Naive B cell (primary cell): ENCODE measurements around the gene MAGEA1. TPM values are rescaled to one million over a fixed set of nuclear protein-coding genes. Genes with fewer than 3 reads are reported as not detected.
A peak's percentile ranks its signal among the peaks of the same experiment; 100 is the strongest.
"Not testable (repeated sequence)": the region's sequence is repeated elsewhere in the genome, so short reads cannot be mapped to it uniquely, and the experiment has no call there.

Experiments
- ATAC-seq, 2 donors: fragments of 150-1000 bp; cut with Tn5 transposase; 2 replicates each; pipeline ENCODE4 v1.10.0; 2021; ENCODE audit warnings: low read depth in 2 of 2, mild to moderate bottlenecking in 2 of 2, moderate library complexity in 2 of 2
- DNase-seq: peaks from one replicate; pipeline ENCODE4 v3.0.0; 2022
- H3K27ac Mint-ChIP-seq, 6 donors: one replicate each; pipeline ENCODE4 v1.8.0; 2020 to 2022; ENCODE audit warnings: mild to moderate bottlenecking in 6 of 6, mixed read lengths in 6 of 6, moderate library complexity in 5 of 6, inconsistent platforms in 2 of 6
- H3K27me3 Mint-ChIP-seq, 3 donors: one replicate each; pipeline ENCODE4 v1.8.0; 2021 to 2022; ENCODE audit warnings: mixed read lengths in 3 of 3, mild to moderate bottlenecking in 1 of 3
- H3K36me3 Mint-ChIP-seq, 2 donors: one replicate each; pipeline ENCODE4 v1.8.0; 2020 to 2022; ENCODE audit warnings: mixed read lengths in 2 of 2, inconsistent platforms in 1 of 2, mild to moderate bottlenecking in 1 of 2
- H3K4me1 Mint-ChIP-seq, 3 donors: one replicate each; pipeline ENCODE4 v1.8.0; 2020 to 2022; ENCODE audit warnings: mixed read lengths in 3 of 3, inconsistent platforms in 1 of 3, mild to moderate bottlenecking in 1 of 3, moderate library complexity in 1 of 3
- H3K4me3 Mint-ChIP-seq, 8 donors: one replicate each; pipeline ENCODE4 v1.8.0; 2020 to 2022; ENCODE audit warnings: mild to moderate bottlenecking in 8 of 8, mixed read lengths in 8 of 8, moderate library complexity in 8 of 8, inconsistent platforms in 2 of 8
- H3K9me3 Mint-ChIP-seq, 7 donors: one replicate each; pipeline ENCODE4 v1.8.0; 2020 to 2022; ENCODE audit warnings: mixed read lengths in 7 of 7, mild to moderate bottlenecking in 5 of 7, inconsistent platforms in 2 of 7, moderate library complexity in 1 of 7
- polyA plus RNA-seq, 6 donors: library from polyadenylated mRNA; unstranded; fragments of 300-500 nt; fragmentation: Illumina TruSeq; gene quantifications; one replicate each; pipeline ENCODE4 v1.2.3, GENCODE V29; 2021; ENCODE audit warnings: low read depth in 6 of 6

Gene MAGEA1
- polyA plus RNA-seq = not detected

- H3K4me3 Mint-ChIP-seq = no peak within 1 kb of the TSS
- ATAC-seq (no peak), DNase-seq (no peak)
- H3K9me3 Mint-ChIP-seq = no peaks in the 10 kb centered on the region
- H3K36me3 Mint-ChIP-seq = no peaks in the 10 kb centered on the region
- peaks cover 0 to 8% (median 4%) of the 10 kb centered on the region in 3 donors for H3K27me3 Mint-ChIP-seq
- peak within 1 kb of the TSS in 1 of 6 donors; percentile 47 for H3K27ac Mint-ChIP-seq
- H3K4me1 Mint-ChIP-seq = no peaks in the 10 kb centered on the region
These were observed at the start of gene MAGEA1 for GRCh38 chrX:153179131-153179530. Gene MAGEA1, plus strand, starts transcription at chrX:153179284. Its CDS starts 3,106 bp downstream, at chrX:153182390.

- not testable (repeated sequence) for H3K4me3 Mint-ChIP-seq, H3K4me1 Mint-ChIP-seq, H3K27me3 Mint-ChIP-seq, DNase-seq, H3K9me3 Mint-ChIP-seq, H3K27ac Mint-ChIP-seq, ATAC-seq, H3K36me3 Mint-ChIP-seq
These were observed 46.2 kb upstream of the MAGEA1 start for GRCh38 chrX:153132924-153133323.

GRCh38 chrX:153139074-153139473 lies 40.0 kb upstream of the MAGEA1 start:
- not testable (repeated sequence) for H3K9me3 Mint-ChIP-seq, H3K36me3 Mint-ChIP-seq, H3K27ac Mint-ChIP-seq, ATAC-seq, DNase-seq, H3K4me1 Mint-ChIP-seq, H3K27me3 Mint-ChIP-seq, H3K4me3 Mint-ChIP-seq

GRCh38 chrX:153146288-153146687 lies 32.8 kb upstream of the MAGEA1 start:
- not testable (repeated sequence) for H3K4me1 Mint-ChIP-seq, DNase-seq, H3K9me3 Mint-ChIP-seq, H3K27me3 Mint-ChIP-seq, ATAC-seq, H3K27ac Mint-ChIP-seq, H3K4me3 Mint-ChIP-seq, H3K36me3 Mint-ChIP-seq

GRCh38 chrX:153153516-153153915 lies 25.6 kb upstream of the MAGEA1 start:
- H3K9me3 Mint-ChIP-seq = peaks cover 0 to 4% (median 0%) of the 10 kb centered on the region in 7 donors
- H3K36me3 Mint-ChIP-seq = no peaks in the 10 kb centered on the region
- no peak overlapping the region for H3K27ac Mint-ChIP-seq
- ATAC-seq (no peak), DNase-seq (no peak)
- no peak overlapping the region for H3K4me3 Mint-ChIP-seq
- no peaks in the 10 kb centered on the region for H3K4me1 Mint-ChIP-seq
- H3K27me3 Mint-ChIP-seq = peaks cover 0 to 20% (median 4%) of the 10 kb centered on the region in 3 donors

- no peaks in the 10 kb centered on the region for H3K36me3 Mint-ChIP-seq
- H3K4me1 Mint-ChIP-seq = no peaks in the 10 kb centered on the region
- peaks cover 0 to 6% (median 0%) of the 10 kb centered on the region in 7 donors for H3K9me3 Mint-ChIP-seq
- H3K27me3 Mint-ChIP-seq = peaks cover 4 to 25% (median 6%) of the 10 kb centered on the region in 3 donors
- peak overlapping the region in 1 of 6 donors; percentile 65 for H3K27ac Mint-ChIP-seq
- H3K4me3 Mint-ChIP-seq = no peak overlapping the region
- no peak for ATAC-seq
- no peak for DNase-seq
These were observed 21.6 kb upstream of the MAGEA1 start for GRCh38 chrX:153157450-153157849.

GRCh38 chrX:153158319-153158718 lies 20.8 kb upstream of the MAGEA1 start:
- no peak overlapping the region for H3K4me3 Mint-ChIP-seq
- H3K27ac Mint-ChIP-seq = no peak overlapping the region
- H3K4me1 Mint-ChIP-seq = no peaks in the 10 kb centered on the region
- peaks cover 0 to 6% (median 0%) of the 10 kb centered on the region in 7 donors for H3K9me3 Mint-ChIP-seq
- no peaks in the 10 kb centered on the region for H3K36me3 Mint-ChIP-seq
- ATAC-seq (no peak), DNase-seq (no peak)
- H3K27me3 Mint-ChIP-seq = peaks cover 4 to 25% (median 6%) of the 10 kb centered on the region in 3 donors

- no peaks in the 10 kb centered on the region for H3K4me1 Mint-ChIP-seq
- H3K27me3 Mint-ChIP-seq = peaks cover 4 to 32% (median 24%) of the 10 kb centered on the region in 3 donors
- DNase-seq (no peak), ATAC-seq (no peak)
- H3K27ac Mint-ChIP-seq = no peak overlapping the region
- peaks cover 0 to 9% (median 2%) of the 10 kb centered on the region in 7 donors for H3K9me3 Mint-ChIP-seq
- no peak overlapping the region for H3K4me3 Mint-ChIP-seq
- H3K36me3 Mint-ChIP-seq = no peaks in the 10 kb centered on the region
These were observed 17.1 kb upstream of the MAGEA1 start for GRCh38 chrX:153161952-153162351.

GRCh38 chrX:153164733-153165132 lies 14.4 kb upstream of the MAGEA1 start:
- Mint-ChIP-seq H3K36me3 (no peaks in the 10 kb centered on the region), H3K9me3 (peaks cover 0 to 9% (median 2%) of the 10 kb centered on the region in 7 donors), H3K27ac (no peak overlapping the region), H3K4me1 (no peaks in the 10 kb centered on the region), H3K27me3 (peaks cover 6 to 26% (median 26%) of the 10 kb centered on the region in 3 donors), H3K4me3 (no peak overlapping the region)
- DNase-seq = no peak
- no peak for ATAC-seq

GRCh38 chrX:153168423-153168822 lies 10.7 kb upstream of the MAGEA1 start:
- H3K4me3 Mint-ChIP-seq, DNase-seq, ATAC-seq, H3K4me1 Mint-ChIP-seq, H3K36me3 Mint-ChIP-seq, H3K27ac Mint-ChIP-seq, H3K9me3 Mint-ChIP-seq: not testable (repeated sequence)
- H3K27me3 Mint-ChIP-seq = peaks cover 18 to 30% (median 25%) of the 10 kb centered on the region in 3 donors

- no peak for ATAC-seq
- Mint-ChIP-seq H3K4me1 (no peaks in the 10 kb centered on the region), H3K9me3 (no peaks in the 10 kb centered on the region), H3K36me3 (no peaks in the 10 kb centered on the region), H3K27me3 (peaks cover 4 to 11% (median 4%) of the 10 kb centered on the region in 3 donors), H3K27ac (no peak overlapping the region), H3K4me3 (no peak overlapping the region)
- no peak for DNase-seq
These were observed 2.7 kb downstream of the MAGEA1 start for GRCh38 chrX:153181822-153182221.

GRCh38 chrX:153184787-153185186 lies 5.7 kb downstream of the MAGEA1 start:
- ATAC-seq (no peak), DNase-seq (no peak)
- H3K36me3 Mint-ChIP-seq = no peaks in the 10 kb centered on the region
- peaks cover 10 to 27% (median 18%) of the 10 kb centered on the region in 3 donors for H3K27me3 Mint-ChIP-seq
- H3K4me3 Mint-ChIP-seq = no peak overlapping the region
- H3K4me1 Mint-ChIP-seq = no peaks in the 10 kb centered on the region
- H3K27ac Mint-ChIP-seq = no peak overlapping the region
- peaks cover 0 to 3% (median 0%) of the 10 kb centered on the region in 7 donors for H3K9me3 Mint-ChIP-seq

- Mint-ChIP-seq H3K4me3 (no peak overlapping the region), H3K4me1 (no peaks in the 10 kb centered on the region), H3K9me3 (peaks cover 2 to 10% (median 5%) of the 10 kb centered on the region in 7 donors), H3K36me3 (peaks cover 0 to 11% of the 10 kb centered on the region in 2 donors), H3K27me3 (peaks cover 28 to 35% (median 29%) of the 10 kb centered on the region in 3 donors), H3K27ac (no peak overlapping the region)
- ATAC-seq (no peak), DNase-seq (no peak)
These were observed 11.3 kb downstream of the MAGEA1 start for GRCh38 chrX:153190381-153190780.

- Mint-ChIP-seq H3K4me3 (no peak overlapping the region), H3K27me3 (peaks cover 17 to 24% (median 20%) of the 10 kb centered on the region in 3 donors), H3K27ac (no peak overlapping the region), H3K4me1 (no peaks in the 10 kb centered on the region), H3K36me3 (peaks cover 0 to 5% of the 10 kb centered on the region in 2 donors), H3K9me3 (peaks cover 0 to 20% (median 4%) of the 10 kb centered on the region in 7 donors)
- DNase-seq (no peak), ATAC-seq (no peak)
These were observed 21.4 kb downstream of the MAGEA1 start for GRCh38 chrX:153200462-153200861.
